GM21825 (cell line): Measurements from ENCODE around the gene KLRC4.
"Not testable (repeated sequence)": the region's sequence is repeated elsewhere in the genome, so short reads cannot be mapped to it uniquely, and the experiment has no call there.

Experiments
- ATAC-seq: cut with Tn5 transposase; IDR thresholded peaks from one replicate; pipeline ENCODE4 v1.9.1; 2021; ENCODE audit warnings: mild to moderate bottlenecking, moderate library complexity; ENCODE audit not compliant: unreplicated experiment

KLRC4 gene

DNA sequence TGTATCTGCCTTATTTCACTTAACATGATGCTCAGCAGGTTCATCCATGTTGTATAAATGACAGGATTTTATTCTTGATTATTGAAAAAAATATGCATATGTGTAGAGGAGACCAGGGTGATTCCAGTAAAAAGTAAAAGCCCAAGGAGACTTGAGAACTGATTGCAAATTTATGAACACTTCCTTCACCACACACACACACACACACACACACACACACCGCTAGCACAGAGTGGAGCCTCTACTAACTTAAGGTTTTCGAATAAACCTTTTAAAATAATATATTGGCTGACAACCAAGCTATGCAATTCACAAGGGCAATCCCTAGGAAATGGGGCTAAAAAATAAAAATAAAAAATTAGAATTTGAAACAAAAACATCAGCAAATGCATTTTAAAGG lies 11.4 kb downstream of the KLRC4 start:
- ATAC-seq, result no peak

DNA sequence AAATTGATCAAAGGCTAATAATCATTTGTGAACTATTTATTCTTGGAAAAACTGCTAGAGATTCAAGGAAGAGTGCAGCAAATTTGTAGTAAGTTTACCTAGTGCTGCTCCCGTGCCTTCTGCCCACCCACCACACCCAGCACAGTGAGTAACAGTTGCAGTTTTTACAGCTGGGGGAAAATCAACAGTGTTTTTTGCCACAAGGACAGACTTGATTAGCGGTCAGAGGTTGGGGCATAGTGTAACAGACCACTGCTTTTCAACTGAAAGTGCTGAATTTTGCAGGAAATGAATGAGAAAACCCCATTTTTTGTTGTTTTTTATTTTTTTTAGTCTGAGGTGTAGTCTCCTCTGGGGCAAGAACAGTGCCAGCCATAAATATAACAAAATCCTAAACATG lies 12.3 kb downstream of the KLRC4 start:
- ATAC-seq, result no peak

DNA sequence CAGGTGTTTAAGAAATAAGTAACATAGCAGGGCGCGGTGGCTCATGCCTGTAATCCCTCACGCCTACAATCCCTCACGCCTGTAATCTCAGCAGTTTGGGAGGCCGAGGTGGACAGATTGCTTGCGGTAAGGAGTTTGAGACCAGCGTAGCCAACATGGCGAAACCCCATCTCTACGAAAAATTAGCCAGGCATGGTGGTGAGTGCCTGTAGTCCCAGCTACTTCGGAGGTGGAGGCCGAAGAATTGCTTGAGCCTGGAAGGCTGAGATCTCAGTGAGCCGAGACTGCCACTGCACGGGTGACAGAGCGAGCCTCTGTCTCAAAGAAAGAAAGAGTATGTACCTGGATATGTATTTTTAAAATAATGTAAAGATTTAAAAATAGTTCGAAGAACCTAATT lies 13.4 kb downstream of the KLRC4 start:
- not testable (repeated sequence) for ATAC-seq

DNA sequence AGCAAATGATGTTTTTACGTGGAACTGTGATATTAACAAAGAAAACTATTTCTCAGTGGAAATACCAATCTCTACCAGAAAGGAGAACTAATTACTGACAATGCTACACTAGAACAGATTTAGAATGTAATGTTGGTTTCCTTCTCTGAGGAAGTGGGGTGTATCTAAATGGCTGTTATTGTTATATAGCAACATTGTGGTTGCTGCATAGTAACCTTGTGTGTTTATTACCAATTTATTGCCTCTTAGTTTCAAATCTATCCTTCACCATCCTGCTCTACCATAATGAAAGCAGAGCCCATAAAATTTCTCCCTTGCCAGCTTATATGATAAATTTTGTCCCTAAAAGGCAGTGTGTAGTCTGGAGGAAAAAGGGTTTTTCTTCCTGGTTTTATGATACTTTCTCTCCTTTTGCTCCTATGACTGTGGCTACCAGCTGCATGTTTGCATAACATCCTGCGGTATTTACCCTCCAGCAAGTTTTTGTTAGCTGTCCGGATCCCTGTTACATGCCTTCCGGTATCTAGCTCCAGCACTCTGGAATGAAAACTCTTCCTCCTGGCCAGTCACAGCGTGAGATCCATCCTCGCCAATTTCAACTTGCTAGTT lies 14.1 kb downstream of the KLRC4 start:
- peak; percentile 83 for ATAC-seq

DNA sequence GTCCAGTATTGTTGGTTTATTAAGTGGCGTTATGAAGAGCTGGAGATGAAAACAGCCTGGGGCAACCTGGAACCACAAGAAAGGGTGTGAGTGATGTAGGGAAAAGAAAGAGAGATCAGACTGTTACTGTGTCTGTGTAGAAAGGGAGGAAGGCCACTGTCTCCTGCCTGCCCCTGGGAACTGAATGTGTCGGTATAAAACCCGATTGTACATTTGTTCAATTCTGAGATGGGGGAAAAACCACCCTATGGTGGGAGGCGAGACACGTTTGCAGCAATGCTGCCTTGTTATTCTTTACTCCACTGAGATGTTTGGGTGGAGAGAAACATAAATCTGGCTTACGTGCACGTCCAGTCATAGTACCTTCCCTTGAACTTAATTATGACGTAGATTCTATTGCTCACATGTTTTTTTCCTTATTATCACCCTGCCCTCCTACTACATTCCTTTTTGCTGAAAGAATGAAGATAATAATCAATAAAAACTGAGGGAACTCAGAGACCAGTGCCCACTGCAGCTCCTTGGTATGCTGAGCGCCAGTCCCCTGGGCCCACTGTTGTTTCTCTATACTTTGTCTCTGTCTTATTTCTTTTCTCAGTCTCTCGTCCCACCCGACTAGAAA lies 14.9 kb downstream of the KLRC4 start:
- not testable (repeated sequence) for ATAC-seq

DNA sequence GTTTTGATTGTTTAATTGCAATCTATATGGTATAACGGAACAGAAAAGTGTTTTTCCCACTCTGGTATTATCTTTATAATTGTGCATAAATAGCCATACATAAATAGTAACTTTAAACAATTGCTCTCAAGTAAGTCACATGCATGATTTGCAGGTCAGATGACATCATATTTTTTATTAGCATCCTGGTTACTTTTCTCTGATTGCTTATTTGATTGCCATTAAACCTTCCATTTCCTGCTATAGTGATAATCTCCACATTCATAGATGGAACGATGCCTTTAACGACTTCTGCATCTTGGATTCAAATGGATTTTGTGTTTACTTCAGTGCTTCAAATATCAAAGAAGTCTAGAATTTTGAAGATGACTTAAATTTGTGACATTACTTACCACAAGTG lies 16.3 kb downstream of the KLRC4 start:
- no peak for ATAC-seq

DNA sequence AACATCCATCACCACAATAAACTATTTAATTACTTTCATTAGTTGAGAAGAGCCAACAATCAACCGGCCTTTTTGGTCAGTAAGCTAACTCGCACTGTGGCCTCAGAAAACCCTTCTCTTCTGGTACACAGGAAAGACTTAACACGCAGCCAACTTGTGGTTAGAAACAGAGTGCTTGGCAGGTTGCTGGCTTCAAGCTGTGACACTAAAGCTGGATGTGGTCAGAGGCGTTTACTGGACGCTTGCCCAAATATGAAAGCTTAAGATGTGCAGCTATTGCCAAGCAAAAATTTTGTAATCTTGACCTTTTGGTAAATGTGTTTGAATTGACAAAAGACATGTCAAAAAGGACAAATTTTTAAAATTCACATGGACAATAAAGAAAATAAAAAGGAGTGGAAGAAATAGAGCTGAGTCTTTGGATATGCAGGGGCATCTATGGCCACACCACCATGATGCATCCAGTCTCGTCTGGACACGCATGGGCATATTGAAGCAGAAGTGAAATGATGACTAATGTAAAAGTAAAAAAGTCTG lies 17.1 kb downstream of the KLRC4 start:
- ATAC-seq, result peak; percentile 51

DNA sequence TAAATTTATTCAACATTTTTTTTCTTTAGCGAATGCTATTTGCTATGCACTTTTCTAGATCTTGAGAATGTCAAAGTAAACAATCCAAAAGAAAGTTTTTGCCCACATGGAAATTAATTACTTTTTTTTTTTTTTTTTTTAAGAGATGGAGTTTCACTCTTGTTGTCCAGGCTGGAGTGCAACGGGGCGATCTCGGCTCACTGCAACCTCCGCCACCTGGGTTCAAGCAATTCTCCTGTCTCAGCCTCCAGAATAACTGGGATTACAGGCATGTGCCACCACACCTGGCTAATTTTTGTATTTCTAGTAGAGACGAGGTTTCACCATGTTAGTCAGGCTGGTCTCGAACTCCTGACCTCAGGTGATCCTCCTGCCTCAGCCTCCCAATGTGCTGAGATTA lies 18.6 kb downstream of the KLRC4 start:
- not testable (repeated sequence) for ATAC-seq

DNA sequence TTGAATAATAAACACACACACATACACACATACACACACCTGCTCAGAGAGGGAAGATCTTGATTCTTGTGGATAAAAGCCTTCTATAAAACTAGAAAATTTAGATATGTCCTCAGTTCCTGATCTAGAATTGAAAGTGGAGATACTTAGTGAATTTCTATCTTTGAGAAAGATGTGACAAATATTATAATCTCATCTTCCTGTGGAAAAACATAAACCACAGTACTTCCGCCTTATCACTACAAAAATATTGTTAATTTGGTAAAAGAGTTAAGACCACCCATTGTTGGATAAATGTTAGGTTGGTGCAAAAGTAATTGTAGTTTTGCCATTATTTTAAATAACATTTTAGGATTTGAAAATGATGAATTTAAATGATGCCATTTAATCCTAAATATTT lies 19.7 kb downstream of the KLRC4 start, which contains the start of gene KLRK1:
Gene KLRK1, minus strand, starts transcription at position 138 of the 400 bp plus-strand sequence. CDS start 1,231 bp downstream, outside the sequence.
- ATAC-seq, result no peak

DNA sequence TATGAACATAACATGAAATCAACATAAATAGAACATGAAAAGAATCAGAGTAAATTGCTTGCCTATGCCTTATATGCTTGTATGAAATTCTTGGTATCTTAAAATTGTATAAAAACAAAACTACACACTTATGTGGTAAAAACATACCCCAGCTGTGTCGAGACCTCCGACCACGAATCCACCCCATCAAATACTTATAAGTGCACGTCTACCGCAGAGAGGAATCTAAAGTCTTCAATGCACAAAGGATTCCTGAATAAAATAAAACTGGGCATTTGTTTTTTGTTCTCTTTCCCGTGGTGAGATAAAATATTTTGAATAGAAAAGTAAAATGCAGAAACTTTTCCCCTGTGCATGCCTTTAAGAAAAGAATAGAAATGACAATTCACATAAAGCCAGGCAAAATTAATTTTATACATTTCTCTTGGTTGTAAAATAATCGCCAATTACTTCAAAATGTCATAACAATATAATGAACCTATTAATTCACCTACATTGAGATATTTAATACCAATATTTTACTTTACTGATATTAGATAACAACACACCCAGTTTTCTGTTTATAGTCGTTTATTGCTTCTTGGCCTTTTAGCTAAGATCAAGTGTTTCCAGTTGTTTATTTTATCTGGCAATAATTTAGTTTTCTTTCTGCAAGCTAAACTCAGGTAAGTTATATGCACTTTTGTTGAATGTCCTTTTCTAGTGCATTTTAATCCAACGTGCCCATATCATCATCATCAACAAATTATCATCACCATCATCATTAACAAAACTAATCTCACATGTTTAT lies 20.7 kb downstream of the KLRC4 start:
- ATAC-seq, result no peak

DNA sequence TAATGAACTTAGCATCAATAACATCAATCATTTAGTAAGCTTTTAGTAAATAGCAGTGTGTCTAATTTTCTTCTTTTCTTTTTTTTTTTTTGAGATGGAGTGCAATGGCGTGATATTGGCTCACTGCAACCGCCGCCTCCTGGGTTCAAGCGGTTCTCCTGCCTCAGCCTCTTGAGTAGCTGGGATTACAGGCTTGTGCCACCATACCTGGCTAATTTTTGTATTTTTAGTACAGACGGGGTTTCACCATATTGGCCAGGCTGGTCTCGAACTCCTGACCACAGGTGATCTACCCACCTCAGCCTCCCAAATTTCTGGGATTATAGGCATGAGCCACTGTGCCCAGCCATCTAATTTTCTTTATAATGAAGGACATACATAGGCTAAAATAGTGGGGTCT lies 22.1 kb downstream of the KLRC4 start:
- not testable (repeated sequence) for ATAC-seq

DNA sequence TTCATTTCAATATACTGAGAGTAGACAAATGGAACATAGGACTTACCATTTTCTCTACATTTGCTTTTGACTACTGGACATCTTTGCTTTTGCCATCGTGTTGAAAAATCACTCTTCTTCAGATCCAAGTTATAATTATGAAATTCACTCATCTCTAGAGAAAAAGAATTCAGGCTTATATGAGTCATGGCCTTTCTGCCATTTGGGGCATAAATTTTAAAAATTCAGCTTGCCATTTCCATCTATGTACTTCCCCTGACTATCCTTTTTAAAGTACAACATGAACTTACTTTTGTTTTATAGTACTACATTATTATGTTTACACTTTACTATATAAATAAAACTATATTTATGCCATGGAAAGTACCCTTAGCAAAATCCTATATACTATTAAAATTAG lies 22.7 kb downstream of the KLRC4 start:
- no peak for ATAC-seq

DNA sequence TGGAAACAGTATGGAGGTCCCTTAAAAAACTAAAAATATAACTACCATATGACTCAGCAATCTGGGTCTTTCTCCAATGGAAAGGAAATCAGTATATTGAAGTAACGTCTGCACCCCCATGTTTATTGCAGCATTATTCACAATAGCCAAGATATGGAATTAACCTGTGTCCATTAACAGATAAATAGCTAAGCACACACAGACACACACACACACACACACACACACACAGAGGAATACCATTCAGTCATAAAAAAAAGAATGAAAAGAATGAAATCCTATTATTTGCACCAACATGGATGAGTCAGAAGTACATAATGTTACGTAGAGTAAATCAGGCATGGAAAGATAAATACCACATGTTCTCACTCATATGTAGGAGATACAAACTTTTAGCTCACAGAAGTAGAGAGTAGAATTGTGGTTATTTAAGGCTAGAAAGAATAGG lies 24.4 kb downstream of the KLRC4 start:
- ATAC-seq, result no peak

DNA sequence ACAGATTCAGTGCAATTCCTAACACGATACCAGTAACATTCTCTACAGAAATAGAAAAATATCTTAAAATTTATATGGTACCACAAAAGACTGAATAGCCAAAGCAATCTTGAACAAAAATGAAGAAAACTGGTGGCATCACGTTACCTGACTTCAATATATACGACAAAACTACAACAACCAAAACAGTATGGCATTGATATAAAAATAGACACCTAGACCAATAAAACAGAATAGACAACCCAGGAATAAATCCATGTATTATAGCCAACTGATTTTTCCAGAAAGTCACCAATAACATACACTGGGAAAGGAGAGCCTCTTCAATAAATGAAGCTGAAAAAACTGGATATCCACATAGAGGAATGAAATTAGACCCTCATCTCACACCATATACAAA lies 25.4 kb downstream of the KLRC4 start:
- ATAC-seq, result no peak

DNA sequence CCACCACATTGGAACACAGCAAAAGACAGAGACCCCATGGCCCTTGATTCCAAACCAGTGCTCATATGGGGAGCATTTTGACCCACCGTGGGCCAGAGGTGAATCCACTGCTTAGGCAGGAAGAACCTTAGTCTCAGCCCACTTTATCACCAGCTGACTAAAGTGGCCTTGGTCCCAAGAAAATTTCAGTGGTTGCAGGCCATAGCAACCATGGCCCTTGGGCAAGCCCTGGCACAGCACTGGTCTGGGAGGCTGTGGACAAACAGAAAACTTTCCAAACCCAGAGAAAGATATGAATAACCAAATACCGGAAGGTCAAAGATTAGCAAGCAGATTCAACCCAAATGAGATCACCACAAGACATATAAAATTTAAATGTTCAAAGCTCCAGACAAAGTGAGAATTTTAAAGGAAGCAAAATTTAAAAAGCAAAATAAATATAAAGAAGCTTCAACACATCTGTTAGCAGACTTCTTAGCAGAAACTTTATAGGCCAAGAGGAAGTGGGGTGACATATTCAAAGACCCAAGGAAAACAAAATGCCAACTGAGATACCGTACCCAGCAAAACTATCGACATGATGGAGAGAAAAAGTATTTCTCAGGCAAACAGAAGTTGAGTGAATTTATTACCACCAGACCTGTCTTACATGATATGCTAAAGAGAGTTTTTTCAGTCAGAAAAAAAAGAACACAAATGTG lies 27.5 kb downstream of the KLRC4 start:
- ATAC-seq, result no peak

DNA sequence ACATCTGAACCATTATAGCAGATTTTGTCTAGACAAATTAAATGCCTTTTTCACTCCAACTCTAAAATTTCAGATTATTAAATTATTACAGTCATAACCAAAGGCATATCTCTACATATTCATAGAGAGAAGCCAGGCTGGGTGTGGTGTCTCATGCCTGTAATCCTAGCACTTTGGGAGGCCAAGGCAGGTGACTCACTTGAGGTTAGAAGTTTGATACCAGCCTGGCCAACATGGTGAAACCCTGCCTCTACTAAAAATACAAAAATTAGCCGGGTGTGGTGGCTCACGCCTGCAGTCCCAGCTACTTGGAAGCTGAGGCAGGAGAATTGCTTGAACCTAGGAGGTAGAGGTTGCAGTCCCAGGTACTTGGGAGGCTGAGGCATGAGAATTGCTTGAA lies 30.8 kb downstream of the KLRC4 start:
- ATAC-seq, result not testable (repeated sequence)

DNA sequence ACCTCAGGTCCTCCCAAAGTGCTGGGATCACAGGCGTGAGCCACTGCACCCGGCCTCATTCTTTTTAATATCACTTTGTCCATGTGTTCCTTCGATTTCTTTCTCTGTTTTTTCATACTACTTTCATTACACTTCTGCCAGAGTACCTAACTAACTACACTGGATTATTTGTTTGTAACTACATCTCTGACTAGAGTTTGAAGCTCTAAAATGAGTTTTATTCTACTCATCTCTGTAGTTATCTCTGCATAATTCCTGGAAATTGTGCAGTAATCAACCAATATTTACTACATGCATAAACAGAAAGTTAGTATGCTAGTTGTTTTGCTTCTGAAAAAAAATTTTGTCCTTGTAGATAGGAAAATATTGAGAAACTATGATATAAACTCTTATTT lies 34.9 kb downstream of the KLRC4 start:
- no peak for ATAC-seq

DNA sequence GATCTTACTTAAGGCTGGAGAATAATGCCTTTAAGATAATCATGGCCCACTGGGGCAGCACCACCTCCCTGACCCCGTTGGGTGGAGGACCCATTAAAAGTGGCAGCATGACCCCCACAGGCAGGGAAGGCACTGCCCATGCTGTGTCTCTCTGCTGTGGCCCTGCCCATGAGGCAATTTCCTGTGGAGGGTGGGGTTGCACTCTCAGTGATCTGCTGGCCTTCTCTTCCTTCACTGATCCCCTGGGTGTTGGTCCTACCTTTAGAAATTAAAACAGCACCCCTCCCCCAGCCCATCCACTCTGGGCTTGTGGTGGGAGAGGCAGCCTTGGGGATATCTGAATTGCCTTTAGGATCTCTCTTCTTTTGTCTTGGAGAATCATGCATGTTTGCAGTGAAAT lies 37.0 kb downstream of the KLRC4 start:
- no peak for ATAC-seq

DNA sequence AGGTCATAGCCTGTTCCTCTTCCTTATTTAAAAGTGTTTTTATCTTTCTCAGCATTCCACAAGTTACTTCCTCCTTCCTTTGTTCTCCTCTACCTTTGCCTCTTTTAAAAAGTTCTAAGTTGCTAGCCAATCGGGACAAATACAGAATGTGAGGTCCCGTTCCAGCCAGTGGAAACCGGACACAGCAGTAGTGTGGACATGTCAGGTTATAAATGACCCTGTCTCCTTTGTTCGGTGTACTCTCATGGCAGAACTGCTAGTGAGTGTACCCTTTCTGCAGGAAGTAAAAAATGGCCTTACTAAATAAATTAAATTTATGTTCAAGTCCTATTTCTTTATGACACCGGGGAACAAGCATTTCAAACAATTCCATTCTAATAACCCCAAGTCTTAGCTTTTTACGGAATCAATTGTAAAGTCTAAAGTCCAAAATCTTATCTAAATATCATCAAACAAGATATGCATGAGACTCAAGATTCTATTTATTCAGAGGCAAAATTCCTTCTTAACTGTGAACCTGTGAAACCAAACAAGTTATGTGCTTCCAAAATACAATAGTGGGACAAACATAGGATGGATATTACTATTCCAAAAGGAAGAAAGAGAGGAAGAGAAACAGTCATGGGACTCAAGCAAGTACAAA lies 37.5 kb downstream of the KLRC4 start:
- ATAC-seq, result not testable (repeated sequence)

DNA sequence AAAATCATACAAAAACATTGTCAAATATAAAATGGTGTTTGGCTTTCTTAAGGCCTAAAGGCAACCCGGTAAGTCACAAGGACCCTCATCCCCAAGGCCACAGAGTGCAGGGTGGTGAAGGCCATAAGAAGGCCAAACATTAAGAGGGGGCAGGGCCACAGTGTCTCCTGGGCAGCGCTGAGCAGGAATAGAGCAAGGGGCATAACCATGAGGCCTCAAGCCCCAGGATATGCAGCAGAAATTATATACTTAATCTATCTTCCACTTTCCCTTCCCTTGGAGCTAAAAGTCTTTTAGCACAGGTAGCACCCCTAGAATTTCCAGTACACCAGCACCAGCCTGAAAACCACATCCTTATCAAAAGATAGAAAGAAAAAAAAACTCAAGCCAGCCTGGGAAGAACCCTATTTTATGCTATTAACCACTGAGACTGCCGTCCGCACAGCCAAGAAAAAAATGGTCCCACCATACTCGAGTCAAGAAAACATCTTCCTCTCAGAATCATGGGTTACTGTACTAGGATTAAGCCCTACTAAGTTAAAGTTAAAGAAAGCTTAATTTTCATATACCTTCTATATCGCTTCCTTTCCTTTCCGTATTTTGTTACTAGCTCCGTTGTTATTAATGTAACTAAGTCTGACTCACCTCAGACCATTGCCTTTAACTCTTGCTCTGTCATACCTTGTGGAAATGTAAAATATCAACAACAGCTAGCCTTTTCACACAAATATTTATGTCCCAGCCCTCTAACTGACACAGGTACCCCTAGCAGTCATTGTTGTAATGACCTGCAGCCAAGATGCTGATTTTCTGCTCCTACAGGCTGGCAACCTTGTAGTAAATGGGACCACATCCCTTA lies 39.8 kb downstream of the KLRC4 start:
- no peak for ATAC-seq
